HepG2 (cell line): Measurements from ENCODE around the gene BAIAP2L2. TPM values are rescaled to one million over a fixed set of nuclear protein-coding genes. Genes with fewer than 3 reads are reported as not detected.

Source experiments
- ATAC-seq: fragments of 200-7000 bp; cut with Tn5 transposase; 3 replicates; pipeline ENCODE4 v1.9.1; 2020; ENCODE audit warnings: mild to moderate bottlenecking, moderate library complexity
- BruUV-seq: library from RNA; stranded (reverse); fragments of 400-500 nt; replicated peaks from 2 replicates; lab custom pipeline; 2021; lab: Mats Ljungman, UMichigan
- CTCF ChIA-PET: fragments of 300-600 bp; formaldehyde crosslinking; extraction: SDS; loops from one replicate; lab custom pipeline; 2021; ENCODE audit warnings: low total read pairs, inconsistent platforms, low intra/inter-chr PET ratio; lab: Yijun Ruan, JAX
- POLR2A ChIA-PET: fragments of 350-600 bp; sonication (Branson Sonifier 250); formaldehyde crosslinking; loops from one replicate; lab custom pipeline; 2020; ENCODE audit warnings: antibody characterized with exemption, inconsistent platforms; lab: Yijun Ruan, JAX
- DNase-seq: peaks from one replicate; pipeline ENCODE4 v3.0.0-alpha.2; 2015; ENCODE audit warnings: low spot score
- FAIRE-seq: peaks from 3 replicates; lab custom pipeline; 2011; peaks lifted over from hg19 to GRCh38; lab: Jason Lieb, UNC
- H2AFZ ChIP-seq: one replicate; pipeline ENCODE4 v1.6.1; 2011; ENCODE audit warnings: low read length, inconsistent platforms
- H3K27ac ChIP-seq: fragments of 300-600 bp; 3 replicates; pipeline ENCODE4 v1.8.0; 2011; ENCODE audit warnings: mixed run types, mild to moderate bottlenecking, mixed read lengths, low read length, inconsistent platforms; ENCODE audit not compliant: insufficient read depth; ENCODE audit errors: extremely low read length
- H3K27me3 ChIP-seq, 2 experiments: fragments of 200-600 bp in 1 of 2; 2 replicates in 1 of 2; 3 replicates in 1 of 2; pipeline versions ENCODE4 v1.6.0 to v1.8.0; 2011; ENCODE audit warnings: low read length in 2 of 2, mild to moderate bottlenecking in 2 of 2, moderate library complexity in 2 of 2, inconsistent platforms in 1 of 2; ENCODE audit not compliant: insufficient read depth in 2 of 2, control insufficient read depth in 1 of 2
- H3K36me3 ChIP-seq, 2 experiments: fragments of 200-600 bp in 1 of 2; replicated peaks in 1 of 2; 2 replicates in 1 of 2; 3 replicates in 1 of 2; pipeline versions ENCODE4 v1.5.1 to v1.8.0; 2011; ENCODE audit warnings: low read length in 2 of 2, inconsistent platforms in 1 of 2; ENCODE audit not compliant: insufficient read depth in 2 of 2, control insufficient read depth in 1 of 2
- H3K4me1 ChIP-seq: 2 replicates; pipeline ENCODE4 v1.5.1; 2012; ENCODE audit warnings: low read length, inconsistent platforms; ENCODE audit not compliant: insufficient read depth
- H3K4me2 ChIP-seq: 2 replicates; pipeline ENCODE4 v1.6.0; 2011; ENCODE audit warnings: low read depth, low read length, inconsistent platforms
- H3K4me3 ChIP-seq, 3 experiments: fragments of 200-600 bp in 1 of 3; sonication (generic), shearing (Covaris generic) in 1 of 3; replicated peaks in 1 of 3; 2 replicates each; pipeline ENCODE4 v1.5.1; 2011 to 2016; ENCODE audit warnings: low read length in 3 of 3, inconsistent platforms in 2 of 3, low read depth in 2 of 3, mild to moderate bottlenecking in 2 of 3, control low read depth in 1 of 3, mixed read lengths in 1 of 3; ENCODE audit not compliant: insufficient read depth in 1 of 3
- H3K79me2 ChIP-seq: one replicate; pipeline ENCODE4 v1.6.1; 2011; ENCODE audit warnings: low read length, inconsistent platforms; ENCODE audit not compliant: insufficient read depth
- H3K9ac ChIP-seq: 2 replicates; pipeline ENCODE4 v1.6.0; 2011; ENCODE audit warnings: mild to moderate bottlenecking, low read depth, low read length, inconsistent platforms; ENCODE audit not compliant: insufficient read depth
- H3K9me3 ChIP-seq: 2 replicates; pipeline ENCODE4 v1.5.1; 2012; ENCODE audit warnings: mild to moderate bottlenecking, low read length
- H4K20me1 ChIP-seq: 2 replicates; pipeline ENCODE4 v1.6.0; 2011; ENCODE audit warnings: inconsistent platforms, mild to moderate bottlenecking, low read length, moderate library complexity; ENCODE audit not compliant: insufficient read depth
- AHDC1 ChIP-seq: sonication (generic); formaldehyde crosslinking; IDR thresholded peaks from 2 replicates; pipeline ENCODE4 v1.5.1; 2020; ENCODE audit warnings: mild to moderate bottlenecking, missing genetic modification reagents, borderline replicate concordance
- CENPX ChIP-seq: sonication (generic); formaldehyde crosslinking; IDR thresholded peaks from 2 replicates; pipeline ENCODE4 v1.9.0; 2021; ENCODE audit warnings: mild to moderate bottlenecking, missing genetic modification reagents, moderate library complexity
- ELF3 ChIP-seq: IDR thresholded peaks from 2 replicates; pipeline ENCODE4 v1.6.1; 2016; ENCODE audit warnings: missing genetic modification reagents, missing compliant biosample characterization
- HNF1A ChIP-seq, 2 experiments: sonication (generic) in 1 of 2; formaldehyde crosslinking in 1 of 2; IDR thresholded peaks; 2 replicates each; pipeline versions ENCODE4 v1.4.0 to v1.6.1; 2016 to 2020; ENCODE audit warnings: borderline replicate concordance in 1 of 2, low read depth in 1 of 2, mild to moderate bottlenecking in 1 of 2, missing genetic modification reagents in 1 of 2
- IKZF1 ChIP-seq: fragments of 450-650 bp; IDR thresholded peaks from 2 replicates; pipeline ENCODE4 v1.7.1; 2016
- THYN1 ChIP-seq: sonication (generic); formaldehyde crosslinking; IDR thresholded peaks from 2 replicates; pipeline ENCODE4 v1.8.1; 2023; ENCODE audit warnings: low read depth, mild to moderate bottlenecking, moderate library complexity, missing genetic modification reagents, borderline replicate concordance
- ZGPAT ChIP-seq: IDR thresholded peaks from 2 replicates; pipeline ENCODE4 v1.6.1; 2016; ENCODE audit warnings: mild to moderate bottlenecking
- ZMAT5 ChIP-seq: sonication (generic); formaldehyde crosslinking; IDR thresholded peaks from 2 replicates; pipeline ENCODE4 v1.5.0; 2020; ENCODE audit warnings: mild to moderate bottlenecking, low read depth, missing genetic modification reagents, borderline replicate concordance
- ZSCAN25 ChIP-seq: sonication (generic); formaldehyde crosslinking; IDR thresholded peaks from 2 replicates; pipeline ENCODE4 v1.8.0; 2022; ENCODE audit warnings: mild to moderate bottlenecking, missing genetic modification reagents
- WGBS: methylation state at CpG from one replicate; pipeline ENCODE4 v1.1.6; 2017; ENCODE audit warnings: low lambda C conversion rate; 5-methylcytosine and 5-hydroxymethylcytosine counted together
- in situ Hi-C: cut with HindIII; loops from 2 replicates; pipeline ENCODE4 v1.10.0; 2017; ENCODE audit warnings: low pct_unique_long_range_greater_than_20kb; ENCODE audit not compliant: extremely low pct_ligation_motif_present
- intact Hi-C: fragments of 100-400 bp; cut with micrococcal nuclease; formaldehyde crosslinking; loops from one replicate; pipeline ENCODE4 v1.10.0; 2022; ENCODE audit not compliant: unreplicated experiment
- polyA plus RNA-seq, 8 experiments: library from polyadenylated mRNA; depleted of rRNA in 3 of 8; stranded (reverse) in 7 of 8; unstranded in 1 of 8; fragments of >200 nt; fragmentation: Illumina TruSeq in 4 of 8; extraction: Trizol in 4 of 8; gene quantifications; 2 replicates each; pipeline versions ENCODE4 v1.2.1 to v1.2.3, GENCODE V29; 2011 to 2016; ENCODE audit warnings: low read depth in 4 of 8, missing spikeins in 1 of 8, mixed read lengths in 1 of 8; ENCODE audit not compliant: insufficient read depth in 1 of 8
- total RNA-seq, 5 experiments: library from RNA; depleted of rRNA; stranded (reverse); fragments of >200 nt; fragmentation: Illumina TruSeq; extraction: Trizol; gene quantifications; 2 replicates each; pipeline ENCODE4 v1.2.3, GENCODE V29; 2016; ENCODE audit warnings: low read depth in 1 of 5

Gene BAIAP2L2
- total and polyA plus RNA-seq, 2 of the 13 experiments (the other 11 are each of a cell fraction or from before 2014, with no cell fraction given), result 4.4 to 7.5 TPM

GRCh38 chr22:38122616-38123015 is 12.1 kb upstream of the BAIAP2L2 start (continued):
- TF ChIP-seq HNF1A (IDR thresholded peaks at IDR 0.05; ENCODE audit: low read depth), result no peak
- no peak for TF ChIP-seq HNF1A (CRISPR knock-in tag; IDR thresholded peaks at IDR 0.05; ENCODE audit: borderline replicate concordance)
- no peak for TF ChIP-seq ZGPAT (CRISPR knock-in tag)
- TF ChIP-seq ELF3 (CRISPR knock-in tag), result no peak
- TF ChIP-seq ZSCAN25 (CRISPR knock-in tag), result peak; percentile 85

- intact Hi-C loops, result no loop called here
- Histone ChIP-seq H3K4me3 (no peak overlapping the region), H2AFZ (no peak overlapping the region), H3K4me1 (no peaks in the 10 kb centered on the region), H3K9me3 (no peaks in the 10 kb centered on the region), H3K9ac (no peak overlapping the region), H3K79me2 (no peaks in the 10 kb centered on the region), H3K27me3 (no peaks in the 10 kb centered on the region), H4K20me1 (no peaks in the 10 kb centered on the region), H3K27ac (no peak overlapping the region), H3K4me2 (no peak overlapping the region), H3K36me3 (no peaks in the 10 kb centered on the region)
- in situ Hi-C loops, result no loop called here
- FAIRE-seq (no peak), ATAC-seq (no peak), DNase-seq (no peak)
- no TSS peak for BruUV-seq
- 85% methylated on average over 18 of the region's 28 CpGs for WGBS
- ChIA-PET POLR2A (interaction anchor here (1.1 kb wide), 1 partner anchor 9 kb away, joined by 4 read pairs; no protein-coding TSS in a partner anchor), CTCF (no interaction called here)
- TF ChIP-seq ZMAT5 (CRISPR knock-in tag) (no peak), CENPX (CRISPR knock-in tag) (no peak), THYN1 (CRISPR knock-in tag) (no peak), IKZF1 (no peak), AHDC1 (CRISPR knock-in tag) (no peak)
Measured at GRCh38 chr22:38120359-38121110, 10.1 kb upstream of the BAIAP2L2 start.
